Tibial nerve (tissue), 4 donors: ENCODE data around the gene KIZ.

ENCODE experiments used
- EP300 ChIP-seq, 2 donors: sonication (generic); formaldehyde crosslinking; IDR thresholded peaks; one replicate each; pipeline ENCODE4 v1.6.1; 2017; ENCODE audit warnings: antibody characterized with exemption in 2 of 2, mild to moderate bottlenecking in 1 of 2
- POLR2A ChIP-seq, 2 donors: fragments of 450-650 bp; IDR thresholded peaks; one replicate each; pipeline ENCODE4 v1.6.1; 2017; ENCODE audit warnings: antibody characterized with exemption in 2 of 2, mild to moderate bottlenecking in 2 of 2, moderate library complexity in 2 of 2
- TF ChIP-seq, protein P1 (sequence below), 5 experiments: fragments of 200-600 bp in 3 of 5; fragments of 450-650 bp in 2 of 5; sonication (generic) in 3 of 5; IDR thresholded peaks; one replicate each; pipeline ENCODE4 v1.5.1; 2016 to 2019; ENCODE audit warnings: antibody characterized with exemption in 5 of 5, mild to moderate bottlenecking in 3 of 5, moderate library complexity in 2 of 5

DNA sequence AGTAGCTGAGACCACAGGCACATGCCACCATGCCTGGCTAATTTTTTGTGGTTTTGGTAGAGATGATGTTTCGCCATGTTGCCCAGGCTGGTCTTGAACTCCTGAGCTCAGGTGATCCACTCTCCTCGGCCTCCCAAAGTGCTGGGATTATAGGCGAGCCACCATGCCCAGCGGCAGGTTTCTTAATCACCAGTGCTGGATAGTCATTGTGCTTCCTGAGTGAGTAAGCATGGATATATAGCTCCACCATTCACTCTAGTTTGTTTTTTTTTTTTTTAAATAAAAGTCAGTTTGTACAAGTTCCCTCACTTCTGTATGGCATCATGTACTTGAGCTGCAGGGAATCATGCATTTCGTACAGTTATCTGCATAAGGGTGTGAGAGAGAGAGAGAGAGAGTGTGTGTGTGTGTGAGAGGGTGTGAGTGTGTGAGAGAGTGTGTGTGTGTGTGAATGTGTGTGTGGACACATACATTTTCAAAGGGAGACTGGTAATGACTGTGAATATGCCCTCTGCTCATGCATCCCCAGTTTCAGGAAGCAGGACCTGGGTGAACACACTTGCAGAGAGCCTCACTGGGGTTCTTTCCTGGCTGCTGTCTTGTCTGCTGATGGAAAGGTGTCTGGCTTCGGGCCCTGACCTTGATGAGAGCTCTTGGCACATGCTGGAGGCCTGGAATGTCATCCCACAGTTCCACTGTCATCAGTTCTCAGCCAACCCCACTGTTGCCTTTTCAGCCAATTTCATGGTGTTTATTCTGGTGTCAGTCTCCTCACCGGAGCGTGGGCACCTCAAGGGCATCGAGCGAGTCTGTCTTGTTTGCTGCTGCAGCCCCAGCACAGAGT lies 112.3 kb downstream of the KIZ start:
- TF ChIP-seq, protein P1, sequence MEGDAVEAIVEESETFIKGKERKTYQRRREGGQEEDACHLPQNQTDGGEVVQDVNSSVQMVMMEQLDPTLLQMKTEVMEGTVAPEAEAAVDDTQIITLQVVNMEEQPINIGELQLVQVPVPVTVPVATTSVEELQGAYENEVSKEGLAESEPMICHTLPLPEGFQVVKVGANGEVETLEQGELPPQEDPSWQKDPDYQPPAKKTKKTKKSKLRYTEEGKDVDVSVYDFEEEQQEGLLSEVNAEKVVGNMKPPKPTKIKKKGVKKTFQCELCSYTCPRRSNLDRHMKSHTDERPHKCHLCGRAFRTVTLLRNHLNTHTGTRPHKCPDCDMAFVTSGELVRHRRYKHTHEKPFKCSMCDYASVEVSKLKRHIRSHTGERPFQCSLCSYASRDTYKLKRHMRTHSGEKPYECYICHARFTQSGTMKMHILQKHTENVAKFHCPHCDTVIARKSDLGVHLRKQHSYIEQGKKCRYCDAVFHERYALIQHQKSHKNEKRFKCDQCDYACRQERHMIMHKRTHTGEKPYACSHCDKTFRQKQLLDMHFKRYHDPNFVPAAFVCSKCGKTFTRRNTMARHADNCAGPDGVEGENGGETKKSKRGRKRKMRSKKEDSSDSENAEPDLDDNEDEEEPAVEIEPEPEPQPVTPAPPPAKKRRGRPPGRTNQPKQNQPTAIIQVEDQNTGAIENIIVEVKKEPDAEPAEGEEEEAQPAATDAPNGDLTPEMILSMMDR (IDR thresholded peaks at IDR 0.05): no peak
- TF ChIP-seq POLR2A (IDR thresholded peaks at IDR 0.05) (no peak), EP300 (IDR thresholded peaks at IDR 0.05) (no peak)
